Adrenal gland (tissue), 12 donors: ENCODE measurements around the gene TMEM19. TPM values are rescaled to one million over a fixed set of nuclear protein-coding genes. Genes with fewer than 3 reads are reported as not detected.
A peak's percentile ranks its signal among the peaks of the same experiment; 100 is the strongest.

Source experiments
- DNase-seq, 7 donors: peaks; one replicate each; pipeline ENCODE4 v3.0.0-alpha.2; 2019 to 2020
- H3K27ac ChIP-seq, 5 donors: fragments of 200-600 bp; sonication (generic) in 4 of 5; 1 replicate in 3 of 5; 2 replicates in 2 of 5; pipeline versions ENCODE4 v1.5.1 to v1.8.0; 2016 to 2020; ENCODE audit warnings: mild to moderate bottlenecking in 1 of 5
- H3K27me3 ChIP-seq: fragments of 200-600 bp; 2 replicates; pipeline ENCODE4 v1.8.0; 2021
- H3K36me3 ChIP-seq, 2 donors: fragments of 200-600 bp; replicated peaks in 1 of 2; 1 replicate in 1 of 2; 2 replicates in 1 of 2; pipeline versions ENCODE4 v1.5.1 to v1.8.0; 2018 to 2022
- H3K4me1 ChIP-seq, 2 donors: fragments of 200-600 bp; replicated peaks in 1 of 2; 1 replicate in 1 of 2; 2 replicates in 1 of 2; pipeline versions ENCODE4 v1.5.1 to v1.8.0; 2018 to 2021
- H3K4me3 ChIP-seq, 4 donors: fragments of 200-600 bp; sonication (generic) in 3 of 4; one replicate each; pipeline ENCODE4 v1.5.1; 2016 to 2018
- H3K9me3 ChIP-seq, 3 donors: fragments of 200-600 bp; sonication (generic) in 1 of 3; replicated peaks in 1 of 3; 1 replicate in 2 of 3; 2 replicates in 1 of 3; pipeline versions ENCODE4 v1.5.1 to v1.8.0; 2016 to 2021
- POLR2A ChIP-seq, 2 donors: fragments of 450-650 bp; IDR thresholded peaks; one replicate each; pipeline ENCODE4 v1.6.1; 2017; ENCODE audit warnings: antibody characterized with exemption in 2 of 2, mild to moderate bottlenecking in 2 of 2, moderate library complexity in 1 of 2
- WGBS, 4 donors: extraction: QIAGEN DNeasy Blood & Tissue Kit in 2 of 4; methylation state at CpG; one replicate each; pipeline versions ENCODE4 v1.1.5 to v1.1.7; 2013 to 2017; 5-methylcytosine and 5-hydroxymethylcytosine counted together
- intact Hi-C, 2 donors: fragments of 100-400 bp; cut with DNase I; formaldehyde crosslinking; loops; one replicate each; pipeline versions ENCODE4 v1.14.1 to v1.15.0; 2022 to 2023
- polyA plus RNA-seq, 3 donors: library from polyadenylated mRNA; stranded (reverse); fragments of 200-250 nt in 2 of 3; fragments of 350-450 nt in 1 of 3; fragmentation: Illumina TruSeq in 1 of 3; extraction: RNeasy Lipid Tissue Mini Kit (QIAGEN cat#74804) in 1 of 3; gene quantifications; one replicate each; pipeline ENCODE4 v1.2.3, GENCODE V29; 2013 to 2014
- total RNA-seq, 9 donors: library from RNA; depleted of rRNA in 4 of 9; stranded (reverse); fragments of >200 nt in 4 of 9; fragments of 120-200 nt in 1 of 9; fragmentation: NEBNext Ultra II Directional in 1 of 9; extraction: Animal tissue kit (Norgen Biotek cat#: 25700) in 1 of 9; gene quantifications; one replicate each; pipeline versions ENCODE4 v1.1.0 to v1.2.4, GENCODE V29; 2013 to 2023
- TF ChIP-seq, protein P1 (sequence below), 6 experiments: fragments of 450-650 bp in 4 of 6; fragments of 200-600 bp in 2 of 6; sonication (generic) in 1 of 6; IDR thresholded peaks; 1 replicate in 5 of 6; 2 replicates in 1 of 6; pipeline versions ENCODE4 v1.5.1 to v1.8.0; 2016 to 2021; ENCODE audit warnings: antibody characterized with exemption in 6 of 6, mild to moderate bottlenecking in 2 of 6, moderate library complexity in 1 of 6
- donor health status: healthy with polysubstance abuse.
- donor health status: Bipolar disorder and iron deficiency.
- donor health status: DM: yes; HTN: yes; CAD: no.
- donor health status: DM: no; HTN: no; CAD: no.
- donor health status: DM: no; HTN: no; CAD: no.
- donor health status: DM: yes; HTN: yes; CAD: no.

The TMEM19 gene
- total and polyA plus RNA-seq, 12 donors = 2.8 to 22.1 (median 18.1) TPM

DNA sequence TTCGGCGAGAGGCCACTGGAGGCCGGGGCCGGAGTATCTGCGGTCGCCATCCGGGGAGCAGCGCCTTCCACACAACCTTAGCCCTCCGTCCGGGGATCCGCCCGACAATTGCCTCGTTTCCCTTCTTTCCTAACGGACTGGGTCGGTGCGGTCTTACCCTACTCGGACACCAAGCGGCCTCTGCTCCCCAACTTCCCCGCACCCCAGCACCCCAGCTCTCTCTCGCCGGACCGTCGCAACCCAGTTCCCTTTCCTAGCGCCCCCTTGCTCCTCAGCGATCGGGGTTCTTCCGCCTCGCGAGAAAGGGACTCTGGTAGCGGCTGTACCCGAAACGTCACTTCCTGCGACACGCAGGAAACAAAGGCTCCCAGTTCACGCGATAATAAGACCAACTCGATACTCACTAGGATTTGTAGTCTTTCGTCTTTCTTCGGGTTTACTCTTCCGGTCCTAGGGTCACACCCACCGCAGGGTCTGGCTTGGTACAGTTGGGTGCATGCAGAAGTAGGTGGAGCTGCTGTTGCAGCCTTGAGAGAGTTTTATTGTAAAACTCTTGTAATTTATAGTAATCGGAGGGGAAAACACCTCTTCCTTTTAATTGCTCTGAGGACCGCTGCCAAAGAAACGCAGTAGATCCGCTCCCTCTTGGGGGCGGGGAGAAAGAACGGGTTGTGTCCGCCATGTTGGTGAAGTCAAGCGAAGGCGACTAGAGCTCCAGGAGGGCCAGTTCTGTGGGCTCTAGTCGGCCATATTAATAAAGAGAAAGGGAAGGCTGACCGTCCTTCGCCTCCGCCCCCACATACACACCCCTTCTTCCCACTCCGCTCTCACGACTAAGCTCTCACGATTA is 22.1 kb upstream of the TMEM19 start, which contains the start of the genes THAP2 and ZFC3H1:
THAP2 (plus strand) TSS at position 741 of the 850 bp plus-strand sequence. CDS start 209 bp downstream, outside the sequence.
ZFC3H1 (minus strand) TSS at position 288 of the 850 bp plus-strand sequence; CDS start at position 50, 238 bp downstream.
- peak within 1 kb of the TSS; percentile 65 to 84 (median 82) for H3K4me3 ChIP-seq
- H3K27ac ChIP-seq = peak within 1 kb of the TSS; percentile 94 to 100 (median 98)
- H3K9me3 ChIP-seq = no peaks in the 10 kb centered on the region
- 0 to 1% (median 0%) methylated on average over 44 to 57 of the region's 57 CpGs for WGBS, 4 donors
- H3K27me3 ChIP-seq = no peaks in the 10 kb centered on the region
- H3K4me1 ChIP-seq = peaks cover 11 to 35% of the 10 kb centered on the region in 2 donors
- TF ChIP-seq POLR2A (IDR thresholded peaks at IDR 0.05) = peak; percentile 95 to 99
- TF ChIP-seq, protein P1, sequence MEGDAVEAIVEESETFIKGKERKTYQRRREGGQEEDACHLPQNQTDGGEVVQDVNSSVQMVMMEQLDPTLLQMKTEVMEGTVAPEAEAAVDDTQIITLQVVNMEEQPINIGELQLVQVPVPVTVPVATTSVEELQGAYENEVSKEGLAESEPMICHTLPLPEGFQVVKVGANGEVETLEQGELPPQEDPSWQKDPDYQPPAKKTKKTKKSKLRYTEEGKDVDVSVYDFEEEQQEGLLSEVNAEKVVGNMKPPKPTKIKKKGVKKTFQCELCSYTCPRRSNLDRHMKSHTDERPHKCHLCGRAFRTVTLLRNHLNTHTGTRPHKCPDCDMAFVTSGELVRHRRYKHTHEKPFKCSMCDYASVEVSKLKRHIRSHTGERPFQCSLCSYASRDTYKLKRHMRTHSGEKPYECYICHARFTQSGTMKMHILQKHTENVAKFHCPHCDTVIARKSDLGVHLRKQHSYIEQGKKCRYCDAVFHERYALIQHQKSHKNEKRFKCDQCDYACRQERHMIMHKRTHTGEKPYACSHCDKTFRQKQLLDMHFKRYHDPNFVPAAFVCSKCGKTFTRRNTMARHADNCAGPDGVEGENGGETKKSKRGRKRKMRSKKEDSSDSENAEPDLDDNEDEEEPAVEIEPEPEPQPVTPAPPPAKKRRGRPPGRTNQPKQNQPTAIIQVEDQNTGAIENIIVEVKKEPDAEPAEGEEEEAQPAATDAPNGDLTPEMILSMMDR (IDR thresholded peaks at IDR 0.05) = peak in 2 of 6 experiments; percentile 7 to 25
- intact Hi-C loops = loop anchor here in 1 of 2 donors (10.0 kb wide), 1 partner anchor 91 kb away; the partner anchor contains the start of gene RAB21
- H3K36me3 ChIP-seq = peaks cover 0 to 15% of the 10 kb centered on the region in 2 donors
- DNase-seq = peak; percentile 95 to 99 (median 97)

DNA sequence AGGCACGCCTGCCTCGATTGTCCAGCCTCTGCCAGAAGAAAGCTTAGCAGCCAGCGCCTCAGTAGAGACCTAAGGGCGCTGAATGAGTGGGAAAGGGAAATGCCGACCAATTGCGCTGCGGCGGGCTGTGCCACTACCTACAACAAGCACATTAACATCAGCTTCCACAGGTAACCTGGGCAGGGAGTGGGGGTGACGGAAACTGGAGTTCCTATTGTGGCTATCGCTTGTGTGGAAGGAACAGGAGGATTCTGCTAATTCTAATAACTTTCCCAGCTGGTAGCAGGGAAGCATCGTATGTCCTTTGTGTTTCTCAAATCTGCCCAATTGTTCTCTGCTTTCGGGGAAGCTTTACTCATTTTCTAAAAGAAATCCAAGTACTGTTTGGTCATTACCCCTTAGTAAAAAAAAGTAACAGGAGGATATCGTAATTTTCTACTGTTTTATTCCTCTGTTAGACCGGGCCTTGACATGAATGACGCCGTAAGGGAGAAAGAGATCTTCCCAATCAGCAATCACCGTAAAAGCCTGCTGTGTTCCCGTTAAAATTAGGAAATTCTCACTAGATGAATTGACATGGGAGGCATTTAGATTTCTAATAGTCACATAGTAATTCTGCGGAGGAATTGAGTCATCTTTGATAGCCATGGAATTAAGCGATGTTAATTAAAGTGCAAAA is 21.3 kb upstream of the TMEM19 start:
- 0 to 2% (median 1%) methylated on average over 11 to 20 of the region's 20 CpGs for WGBS, 4 donors
- Histone ChIP-seq H3K27ac (peak overlapping the region; percentile 74 to 100 (median 98)), H3K4me3 (peak overlapping the region; percentile 28 to 84 (median 74)), H3K36me3 (peaks cover 0 to 7% of the 10 kb centered on the region in 2 donors), H3K4me1 (peaks cover 11 to 34% of the 10 kb centered on the region in 2 donors), H3K27me3 (no peaks in the 10 kb centered on the region), H3K9me3 (no peaks in the 10 kb centered on the region)
- DNase-seq = peak in 1 of 7 donors; percentile 16
- intact Hi-C loops = loop anchor here in 1 of 2 donors (10.0 kb wide), 1 partner anchor 90 kb away; the partner anchor contains the start of gene RAB21
- TF ChIP-seq, protein P1 (IDR thresholded peaks at IDR 0.05) = no peak
- TF ChIP-seq POLR2A (IDR thresholded peaks at IDR 0.05) = no peak

DNA sequence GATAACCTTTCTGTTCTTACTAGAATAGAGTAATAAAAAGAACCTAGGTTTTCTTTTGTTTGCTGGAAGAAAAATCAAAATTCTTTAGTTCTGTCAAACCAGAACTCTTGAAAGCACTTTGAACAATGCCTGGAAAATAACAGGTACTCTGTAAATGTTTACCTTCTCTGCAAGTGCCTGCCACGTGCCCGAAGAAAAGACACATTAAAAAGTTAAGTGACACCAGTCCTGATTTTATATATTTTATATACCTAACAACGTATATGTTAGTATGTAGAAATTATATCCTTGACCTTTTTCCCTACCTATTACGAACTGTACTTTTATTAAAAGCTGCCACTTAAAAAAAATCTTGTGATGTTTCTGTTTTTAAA is 20.8 kb upstream of the TMEM19 start:
- TF ChIP-seq POLR2A (IDR thresholded peaks at IDR 0.05) = no peak
- TF ChIP-seq, protein P1 (IDR thresholded peaks at IDR 0.05) = no peak
- intact Hi-C loops = loop anchor here in 1 of 2 donors (10.0 kb wide), 1 partner anchor 90 kb away; the partner anchor contains the start of gene RAB21
- Histone ChIP-seq H3K9me3 (no peaks in the 10 kb centered on the region), H3K4me3 (peak overlapping the region in 2 of 4 donors; percentile 65 to 84), H3K36me3 (peaks cover 0 to 2% of the 10 kb centered on the region in 2 donors), H3K27me3 (no peaks in the 10 kb centered on the region), H3K27ac (peak overlapping the region in 4 of 5 donors; percentile 94 to 100 (median 98)), H3K4me1 (peaks cover 11 to 29% of the 10 kb centered on the region in 2 donors)
- 9 to 13% (median 12%) methylated on average over 4 of the region's 4 CpGs for WGBS, 4 donors
- DNase-seq = no peak
